ENCODE measurements around the gene FBXW5.

FBXW5 gene

DNA sequence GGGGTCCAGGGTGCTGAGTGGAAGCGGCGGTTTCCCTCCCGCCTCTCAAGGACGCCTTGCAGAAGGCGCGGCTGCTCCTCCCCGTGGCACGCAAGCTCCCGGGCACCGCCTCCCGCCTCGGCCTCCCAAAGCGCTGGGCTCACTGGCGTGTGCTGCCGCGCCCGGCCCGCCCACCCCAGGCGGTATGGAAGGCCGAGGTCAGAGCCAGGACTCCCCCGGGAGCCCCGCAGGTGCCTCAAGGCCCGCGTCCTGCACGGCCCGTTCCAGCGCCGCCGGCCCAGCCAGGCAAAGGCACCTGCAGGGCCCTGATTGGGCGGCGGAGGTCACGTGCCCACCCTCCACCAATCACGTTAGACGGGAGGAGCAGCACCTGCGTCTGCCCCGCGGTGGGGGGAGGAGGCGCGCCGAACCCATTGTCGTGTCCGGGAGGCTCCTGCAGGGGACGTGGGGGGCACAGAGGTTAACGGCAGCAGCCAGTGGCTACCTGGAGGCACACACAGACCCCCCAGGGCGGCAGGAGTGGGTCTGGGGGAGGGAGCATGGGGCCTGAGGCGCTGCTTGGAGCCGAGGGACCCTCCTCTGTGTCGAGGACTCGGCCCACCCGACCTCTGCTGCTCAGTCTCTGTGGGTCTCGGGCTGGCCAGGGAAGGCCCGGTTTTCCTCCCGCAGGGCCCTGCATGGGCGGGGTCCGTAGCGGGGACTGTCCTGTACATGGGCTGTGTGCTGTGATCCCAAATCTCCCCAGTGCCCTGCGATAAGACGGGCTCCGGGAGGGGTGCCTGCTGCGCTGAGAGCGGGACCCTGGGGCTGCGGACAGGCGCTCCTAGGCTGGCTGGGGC lies 5.5 kb upstream of the FBXW5 start:
- TF ChIP-seq, protein P1, sequence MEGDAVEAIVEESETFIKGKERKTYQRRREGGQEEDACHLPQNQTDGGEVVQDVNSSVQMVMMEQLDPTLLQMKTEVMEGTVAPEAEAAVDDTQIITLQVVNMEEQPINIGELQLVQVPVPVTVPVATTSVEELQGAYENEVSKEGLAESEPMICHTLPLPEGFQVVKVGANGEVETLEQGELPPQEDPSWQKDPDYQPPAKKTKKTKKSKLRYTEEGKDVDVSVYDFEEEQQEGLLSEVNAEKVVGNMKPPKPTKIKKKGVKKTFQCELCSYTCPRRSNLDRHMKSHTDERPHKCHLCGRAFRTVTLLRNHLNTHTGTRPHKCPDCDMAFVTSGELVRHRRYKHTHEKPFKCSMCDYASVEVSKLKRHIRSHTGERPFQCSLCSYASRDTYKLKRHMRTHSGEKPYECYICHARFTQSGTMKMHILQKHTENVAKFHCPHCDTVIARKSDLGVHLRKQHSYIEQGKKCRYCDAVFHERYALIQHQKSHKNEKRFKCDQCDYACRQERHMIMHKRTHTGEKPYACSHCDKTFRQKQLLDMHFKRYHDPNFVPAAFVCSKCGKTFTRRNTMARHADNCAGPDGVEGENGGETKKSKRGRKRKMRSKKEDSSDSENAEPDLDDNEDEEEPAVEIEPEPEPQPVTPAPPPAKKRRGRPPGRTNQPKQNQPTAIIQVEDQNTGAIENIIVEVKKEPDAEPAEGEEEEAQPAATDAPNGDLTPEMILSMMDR (IDR thresholded peaks at IDR 0.05; ENCODE audit: low read depth, low read length): no peak

DNA sequence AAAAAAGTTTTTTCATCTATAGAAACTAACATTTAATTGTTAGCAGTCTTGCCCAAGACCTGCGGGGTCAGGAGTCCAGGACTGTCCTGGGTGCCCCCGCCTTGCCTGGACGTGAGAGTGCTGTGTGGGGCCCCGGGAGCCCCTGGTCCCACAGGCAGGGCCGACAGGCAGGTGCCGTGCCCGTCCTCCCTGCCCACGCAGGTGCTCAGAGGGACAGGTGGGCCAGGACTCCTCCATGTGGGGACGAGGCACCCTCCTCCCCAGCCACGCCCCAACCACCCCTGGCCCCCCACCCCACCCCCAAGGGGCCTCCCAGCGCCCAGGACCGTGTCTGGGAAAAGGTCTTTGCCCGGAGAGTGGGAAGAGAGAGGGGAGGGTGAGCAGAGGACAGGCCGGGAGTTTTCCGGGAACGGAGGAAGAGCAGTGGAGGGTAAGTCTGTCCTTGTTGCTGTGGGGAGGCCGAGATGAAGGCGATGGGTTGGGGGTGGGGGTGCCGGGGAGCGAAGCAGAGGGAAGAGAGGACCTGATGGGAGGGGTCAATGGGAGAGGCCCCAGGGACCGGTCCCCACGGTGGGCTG lies 4.8 kb upstream of the FBXW5 start:
- peak overlapping the region; percentile 57 for H3K4me3 ChIP-seq (ENCODE audit: low read depth, low read length)
- TF ChIP-seq, protein P1 (IDR thresholded peaks at IDR 0.05; ENCODE audit: low read depth, low read length): no peak

More for the DNA sequence above, 5.5 kb upstream of the FBXW5 start:
- H3K4me3 ChIP-seq (ENCODE audit: low read depth, low read length): peak overlapping the region; percentile 57

DNA sequence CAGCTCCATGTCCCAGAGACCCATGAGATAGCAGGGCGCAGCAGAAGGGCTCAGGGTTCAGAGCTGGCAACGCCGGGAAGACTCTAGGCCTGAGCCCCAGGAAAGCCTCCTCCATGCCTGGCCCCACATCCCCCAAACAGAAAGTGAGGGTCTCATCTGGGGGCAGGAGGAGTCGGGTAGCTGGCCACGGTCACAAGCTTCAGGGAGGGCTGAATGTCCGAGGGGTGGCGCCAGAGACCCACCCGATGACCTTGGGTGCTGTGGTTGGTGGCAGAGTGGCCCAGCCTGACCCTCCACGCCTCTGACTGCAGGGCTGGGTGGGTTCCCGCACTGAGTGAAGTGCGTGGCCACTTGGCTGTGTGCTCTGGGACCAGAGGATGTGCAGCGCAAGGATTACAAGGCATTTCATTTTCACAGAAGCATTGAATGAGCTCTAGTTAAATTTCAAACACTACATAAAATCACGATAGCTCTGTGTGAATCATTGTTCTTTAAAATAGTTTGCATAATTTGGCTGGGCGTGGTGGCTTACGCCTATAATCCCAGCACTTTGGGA lies 3.5 kb upstream of the FBXW5 start:
- no peak overlapping the region for H3K4me3 ChIP-seq (ENCODE audit: low read depth, low read length)
- TF ChIP-seq, protein P1 (IDR thresholded peaks at IDR 0.05; ENCODE audit: low read depth, low read length): peak; percentile 14; the same call in 1 of the 2 replicates

DNA sequence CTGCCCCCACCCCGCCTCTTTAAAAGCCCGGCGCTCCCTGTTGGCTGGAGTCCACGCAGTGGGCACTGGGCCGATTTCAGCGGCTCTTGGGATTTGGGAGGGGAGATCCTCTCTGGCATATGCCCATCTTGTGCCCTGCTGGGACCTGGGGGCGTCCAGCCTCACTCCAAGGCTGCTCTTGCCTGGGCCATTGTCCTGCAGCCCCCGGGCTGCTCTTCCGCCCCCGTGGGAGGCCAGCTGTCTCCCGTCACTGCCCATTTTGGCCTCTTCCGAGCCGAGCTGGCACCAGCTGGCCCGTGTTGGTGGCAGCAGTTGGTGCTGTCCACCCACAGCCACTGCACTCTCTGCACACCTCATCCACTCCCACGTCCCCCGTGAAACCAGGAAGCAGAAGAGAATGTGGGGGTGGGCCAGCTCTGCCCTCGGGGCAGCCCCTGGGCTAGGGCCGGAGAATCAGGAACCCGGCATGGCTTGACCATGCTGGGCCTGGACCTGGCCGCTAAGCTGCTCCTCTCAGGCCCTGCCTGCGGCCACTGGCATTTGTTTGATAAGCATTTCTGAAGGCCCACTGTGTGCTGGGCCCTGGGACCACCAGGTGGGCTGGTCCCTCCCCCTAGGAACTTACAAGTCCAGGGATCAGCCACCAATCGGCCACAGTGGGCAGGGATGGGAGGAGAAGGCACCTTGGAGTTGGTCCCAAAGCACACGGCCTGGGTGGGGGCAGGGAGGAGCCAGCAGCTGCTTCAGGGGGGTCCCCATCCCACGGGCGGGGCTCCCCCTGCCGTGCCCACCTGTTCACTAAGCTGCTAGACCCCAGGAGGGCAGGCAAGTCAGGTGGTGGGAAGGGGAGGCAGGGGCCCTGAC lies 2.7 kb upstream of the FBXW5 start:
- H3K4me3 ChIP-seq (ENCODE audit: low read depth, low read length): no peak overlapping the region
- TF ChIP-seq, protein P1 (IDR thresholded peaks at IDR 0.05; ENCODE audit: low read depth, low read length): no peak

DNA sequence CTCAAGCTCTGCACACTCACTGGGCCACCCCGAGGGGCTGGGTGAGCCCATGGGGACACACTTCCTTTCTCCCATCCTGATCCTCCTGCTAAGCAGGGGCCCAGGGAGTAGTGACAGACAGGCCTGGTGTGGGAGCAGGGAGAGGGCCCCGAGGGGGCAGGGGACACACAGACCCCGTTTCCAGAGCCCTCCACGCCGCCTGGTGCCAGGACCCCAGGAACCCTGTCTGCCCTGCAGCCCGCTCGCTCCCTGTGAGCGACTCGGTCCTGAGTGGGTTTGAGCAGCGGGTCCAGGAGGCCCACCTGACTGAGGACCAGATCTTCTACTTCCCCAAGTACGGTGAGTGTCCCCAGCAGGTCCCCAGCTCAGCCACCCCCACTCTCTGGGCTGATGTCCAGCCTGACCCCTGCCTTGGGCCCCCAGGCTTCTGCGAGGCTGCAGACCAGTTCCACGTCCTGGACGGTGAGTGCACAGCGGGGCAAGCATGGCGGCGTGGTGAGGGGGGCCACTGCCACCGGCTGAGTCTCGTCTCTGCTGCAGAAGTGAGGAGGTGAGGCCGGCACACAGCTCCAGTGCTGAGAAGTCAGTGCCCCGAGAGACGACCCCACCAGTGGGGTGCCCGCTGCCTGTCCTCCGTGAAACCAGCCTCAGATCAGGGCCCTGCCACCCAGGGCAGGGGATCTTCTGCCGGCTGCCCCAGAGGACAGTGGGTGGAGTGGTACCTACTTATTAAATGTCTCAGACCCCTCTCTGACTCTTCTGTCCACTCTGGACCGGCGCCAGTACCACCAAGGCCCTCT lies 1.9 kb upstream of the FBXW5 start:
- H3K4me3 ChIP-seq (ENCODE audit: low read depth, low read length): no peak overlapping the region
- TF ChIP-seq, protein P1 (IDR thresholded peaks at IDR 0.05; ENCODE audit: low read depth, low read length): no peak

DNA sequence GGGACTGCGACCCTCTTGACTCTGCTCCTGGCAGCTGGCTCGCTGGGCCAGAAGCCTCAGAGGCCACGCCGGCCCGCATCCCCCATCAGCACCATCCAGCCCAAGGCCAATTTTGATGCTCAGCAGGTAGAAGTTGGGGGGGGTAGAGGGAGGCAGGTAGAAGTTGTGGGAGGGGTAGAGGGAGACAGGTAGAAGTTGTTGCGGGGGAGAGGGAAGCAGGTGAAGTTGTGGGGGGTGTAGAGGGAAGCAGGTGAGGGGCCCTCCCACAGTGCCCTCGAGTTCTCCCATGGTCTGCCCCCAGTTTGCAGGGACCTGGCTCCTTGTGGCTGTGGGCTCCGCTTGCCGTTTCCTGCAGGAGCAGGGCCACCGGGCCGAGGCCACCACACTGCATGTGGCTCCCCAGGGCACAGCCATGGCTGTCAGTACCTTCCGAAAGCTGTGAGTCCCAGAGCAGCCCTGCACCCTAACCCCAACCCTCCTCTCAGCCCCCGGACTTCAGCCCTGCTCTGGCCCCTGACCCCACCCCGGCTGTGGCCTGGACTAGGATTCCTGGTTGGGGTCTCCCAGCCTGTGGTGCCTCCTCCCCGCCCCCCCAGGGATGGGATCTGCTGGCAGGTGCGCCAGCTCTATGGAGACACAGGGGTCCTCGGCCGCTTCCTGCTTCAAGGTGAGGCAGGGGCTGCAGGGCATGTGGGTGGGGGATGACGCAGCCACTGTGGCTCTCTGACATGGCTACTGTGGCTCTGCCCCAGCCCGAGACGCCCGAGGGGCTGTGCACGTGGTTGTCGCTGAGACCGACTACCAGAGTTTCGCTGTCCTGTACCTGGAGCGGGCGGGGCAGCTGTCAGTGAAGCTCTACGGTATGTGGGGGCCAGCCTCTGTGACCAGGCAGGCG lies 1.0 kb upstream of the FBXW5 start:
- TF ChIP-seq, protein P1 (IDR thresholded peaks at IDR 0.05; ENCODE audit: low read depth, low read length): no peak
- H3K4me3 ChIP-seq (ENCODE audit: low read depth, low read length): no peak overlapping the region

Measured in WI38 (cell line).